DMS114 treated with DMSO at 0.1 percent for 48 hours (cell line): ENCODE results near the gene ABHD4.
"Not testable (repeated sequence)": the region's sequence is repeated elsewhere in the genome, so short reads cannot be mapped to it uniquely, and the experiment has no call there.

ENCODE experiments used
- DNase-seq: peaks from one replicate; lab custom pipeline; 2025; ENCODE audit not compliant: unreplicated experiment; lab: John Stamatoyannopoulos, UW

The ABHD4 gene

DNA sequence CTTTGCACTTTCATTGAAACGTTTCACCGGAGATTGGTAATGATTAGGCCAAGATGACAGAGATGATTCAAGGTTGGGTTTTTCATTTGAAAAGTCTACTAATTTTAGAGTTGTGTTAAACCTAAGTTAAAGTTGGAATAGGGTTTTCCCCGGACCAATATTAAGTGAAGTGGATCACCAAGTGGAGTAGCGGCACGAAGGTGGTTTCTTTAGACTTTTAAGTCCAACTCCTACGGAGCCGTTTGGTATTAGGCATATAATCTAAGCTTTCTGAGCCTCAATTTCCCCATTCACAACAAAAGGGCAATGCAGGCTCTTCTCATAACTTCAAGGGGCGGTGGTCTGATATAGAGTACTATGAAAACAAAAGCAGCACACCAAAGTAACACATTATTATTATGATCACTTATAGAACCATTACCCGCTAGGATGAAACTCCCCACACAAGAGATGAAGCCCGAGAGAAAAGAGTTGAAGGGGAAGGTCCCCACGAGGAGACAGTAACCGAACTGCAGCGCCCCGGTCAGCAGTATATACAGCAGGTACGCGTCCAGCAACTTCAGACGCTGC, 9.5 kb upstream of the ABHD4 start:
- DNase-seq: no peak

DNA sequence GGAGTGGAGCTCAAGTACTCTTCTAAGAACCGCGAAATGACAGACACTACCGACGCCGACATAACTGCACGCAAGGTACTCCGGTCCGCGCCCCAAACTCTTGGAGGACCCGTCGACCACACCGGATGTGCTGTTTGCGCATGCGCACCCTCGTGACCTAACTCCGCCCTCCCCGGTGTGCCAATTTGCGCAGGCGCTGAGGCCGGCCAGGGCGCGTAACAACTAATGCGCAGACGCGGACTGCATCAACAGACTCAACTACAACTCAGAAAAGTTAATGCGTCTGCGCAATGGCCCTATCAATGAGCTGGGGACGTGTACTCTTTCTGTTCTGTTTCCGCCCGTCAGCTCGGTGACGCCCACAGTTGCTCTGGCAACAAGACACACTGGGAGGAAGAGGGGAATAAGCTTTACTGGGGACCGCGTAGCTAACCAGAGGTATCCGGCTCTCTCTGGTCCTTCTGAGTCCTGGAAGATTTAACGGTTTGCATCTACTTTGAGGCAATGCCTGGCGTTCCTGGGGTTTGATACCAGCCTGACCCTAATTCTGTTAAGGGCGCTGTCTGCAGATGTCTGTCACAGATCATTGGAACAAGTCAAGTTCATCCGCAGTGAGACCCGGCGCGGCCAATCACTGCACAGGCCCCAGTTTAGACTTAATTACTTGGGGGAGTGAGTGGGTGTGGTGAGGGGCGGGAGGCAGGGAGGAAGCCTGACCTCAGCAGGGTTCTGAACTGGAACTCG, 8.8 kb upstream of the ABHD4 start, which contains the start of gene DAD1:
DAD1 (minus strand) TSS at position 129 of the 744 bp plus-strand sequence; CDS start at position 62, 67 bp downstream.
- peak; percentile 97 for DNase-seq

DNA sequence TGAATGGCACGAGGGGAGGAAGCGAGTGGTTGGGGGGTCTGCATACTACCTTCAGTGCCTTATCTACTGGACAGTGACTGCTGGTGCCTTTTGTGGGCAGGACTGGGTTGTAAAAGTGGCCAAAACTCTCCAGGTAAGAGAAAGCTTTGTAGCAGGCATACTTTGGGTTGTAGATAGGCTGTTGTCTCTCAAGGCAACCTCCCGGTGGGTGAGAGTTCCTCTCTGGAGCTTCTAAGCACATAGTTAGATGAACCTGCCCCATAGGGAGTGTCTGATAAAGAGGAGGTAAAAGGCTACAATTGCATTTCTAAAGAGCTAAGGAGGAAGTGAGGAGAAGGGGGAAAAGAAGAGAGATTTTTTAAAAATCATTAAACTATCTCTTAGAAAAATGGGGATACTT, 4.9 kb upstream of the ABHD4 start:
- no peak for DNase-seq

DNA sequence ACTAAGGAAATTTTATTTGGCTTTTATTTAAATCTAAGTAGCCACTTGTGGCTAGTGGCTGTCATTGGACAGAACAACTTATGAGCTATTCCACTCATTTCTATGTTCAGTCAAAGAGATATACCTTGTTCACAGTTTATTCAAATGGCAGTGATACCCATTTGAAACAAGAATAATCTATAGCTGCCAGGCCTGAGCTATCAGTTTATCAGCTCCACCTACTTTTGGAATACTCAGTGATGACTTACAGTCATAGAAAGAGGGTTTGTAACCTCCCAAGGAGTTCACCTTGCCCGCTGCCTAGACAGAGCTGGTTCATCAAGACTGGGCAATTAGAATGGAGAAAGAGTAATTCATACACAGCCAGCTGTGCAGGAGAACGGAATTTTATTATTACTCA, 4.5 kb upstream of the ABHD4 start:
- DNase-seq: no peak

DNA sequence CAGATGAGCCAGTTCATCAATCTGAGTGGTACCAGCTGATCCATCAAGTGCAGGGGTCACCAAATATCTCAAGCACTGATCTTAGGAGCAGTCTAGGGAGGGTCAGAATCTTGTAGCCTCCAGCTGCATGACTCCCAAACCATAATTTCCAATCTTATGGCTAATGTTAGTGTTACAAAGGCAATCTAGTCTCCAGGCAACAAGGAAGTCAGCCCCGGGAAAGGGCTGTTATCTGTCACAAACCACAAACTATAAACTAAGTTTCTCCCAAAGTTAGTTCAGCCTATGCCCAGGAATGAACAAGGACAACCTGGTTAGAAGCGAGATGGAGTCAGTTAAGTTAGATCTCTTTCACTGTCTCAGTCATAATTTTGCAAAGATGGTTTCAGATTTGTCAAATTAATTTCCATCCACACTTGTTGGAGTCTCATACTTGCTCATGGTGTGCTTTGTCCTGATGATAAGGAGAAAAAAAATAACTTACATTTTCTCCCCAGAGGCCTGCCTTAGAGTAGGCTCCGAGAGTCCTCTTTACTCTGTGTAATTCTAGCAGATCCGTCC, 3.9 kb upstream of the ABHD4 start:
- DNase-seq: no peak

DNA sequence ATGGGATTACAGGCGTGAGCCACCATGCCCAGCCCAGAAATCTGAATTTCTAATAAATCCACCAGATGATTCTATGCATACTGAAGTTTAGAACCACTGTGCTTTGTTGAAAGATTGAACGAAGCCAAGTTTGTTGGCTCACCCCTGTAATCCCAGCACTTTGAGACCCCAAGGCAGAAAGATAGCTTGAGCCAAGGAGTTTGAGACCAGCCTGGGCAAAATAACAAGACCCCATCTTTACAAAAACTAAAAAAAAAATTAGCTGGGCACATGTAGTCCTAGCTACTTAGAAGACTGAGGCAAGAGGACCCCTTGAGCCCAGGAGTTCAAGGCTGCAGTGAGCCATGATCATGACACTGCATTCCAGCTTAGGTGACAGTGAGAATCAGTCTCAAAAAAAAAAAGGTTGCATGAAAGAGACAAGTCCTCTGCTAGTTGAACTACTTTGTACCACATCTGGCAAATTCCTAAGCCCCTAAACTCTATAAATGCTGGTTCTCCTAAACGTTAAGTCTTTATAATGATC, 1.7 kb upstream of the ABHD4 start:
- DNase-seq: no peak

DNA sequence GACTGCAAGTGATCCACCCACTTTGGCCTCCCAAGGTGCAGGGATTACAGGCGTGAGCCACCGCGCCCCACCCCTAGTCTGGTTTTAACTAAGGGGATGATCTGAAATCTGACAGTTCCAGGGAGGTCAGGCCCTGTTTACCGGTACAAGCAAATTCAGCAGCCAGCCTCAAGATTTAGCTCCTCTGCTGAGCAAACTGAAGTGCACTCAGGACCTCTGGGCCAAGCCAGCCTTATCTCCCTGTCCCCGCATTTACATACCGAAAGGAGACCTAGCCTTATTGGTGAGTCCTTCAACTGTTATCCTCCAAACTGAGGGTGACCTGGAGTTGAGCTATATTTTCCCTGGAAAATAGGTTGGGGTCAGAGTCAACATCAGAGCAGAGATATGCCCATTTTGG, 835 bp upstream of the ABHD4 start:
- DNase-seq: no peak

DNA sequence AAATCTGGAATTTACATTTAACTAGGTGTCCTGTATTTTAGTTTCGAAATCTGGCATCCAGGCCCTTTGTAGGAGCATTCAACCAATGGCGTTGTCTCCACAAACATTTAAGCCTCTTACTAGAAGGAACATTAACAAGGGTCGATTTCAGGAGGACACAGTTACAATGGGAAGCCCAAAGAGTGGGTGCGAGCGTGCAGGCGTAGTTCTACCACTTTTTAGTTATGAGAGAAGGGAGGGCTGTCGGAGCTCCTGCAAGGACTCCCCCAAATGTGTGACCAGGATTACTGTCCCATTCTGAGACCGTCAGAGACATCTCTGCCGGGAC, 365 bp upstream of the ABHD4 start:
- no peak for DNase-seq

DNA sequence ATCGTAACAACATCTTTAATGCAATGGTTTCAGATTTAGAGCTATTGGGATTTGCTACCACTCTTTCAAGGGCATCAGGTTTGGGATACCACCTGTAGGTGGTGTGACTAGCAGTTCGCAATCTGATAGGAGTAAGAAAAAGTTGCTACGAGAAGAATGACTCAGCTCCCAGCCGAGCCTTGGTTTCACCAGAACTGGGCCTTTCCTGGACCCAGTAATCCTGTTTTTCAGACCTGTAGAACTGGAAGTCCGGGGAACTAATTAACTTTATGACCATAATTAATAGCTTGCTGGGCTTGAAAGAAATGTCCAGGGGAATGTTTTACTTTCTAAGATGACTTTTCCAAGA, 770 bp downstream of the ABHD4 start:
- DNase-seq: no peak

DNA sequence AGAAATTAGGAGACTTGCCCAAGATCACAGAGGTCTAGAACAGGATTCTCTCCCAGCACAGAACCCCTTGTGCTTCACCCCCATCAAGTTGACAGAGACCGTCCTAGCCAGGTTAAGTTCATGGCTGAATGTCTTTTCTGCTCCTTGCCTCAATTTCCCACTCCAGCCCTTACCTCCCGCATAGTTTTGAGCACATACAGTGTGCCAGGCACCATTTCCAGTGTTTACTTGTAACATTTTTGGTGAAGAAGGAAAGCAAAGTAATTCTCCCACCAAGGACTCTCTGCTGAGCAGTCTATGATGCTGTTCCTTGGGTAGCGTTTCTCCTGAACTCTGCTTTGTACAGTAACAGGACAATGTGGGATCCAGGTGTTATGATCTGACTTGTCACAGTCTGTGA, 1.2 kb downstream of the ABHD4 start:
- DNase-seq: no peak

DNA sequence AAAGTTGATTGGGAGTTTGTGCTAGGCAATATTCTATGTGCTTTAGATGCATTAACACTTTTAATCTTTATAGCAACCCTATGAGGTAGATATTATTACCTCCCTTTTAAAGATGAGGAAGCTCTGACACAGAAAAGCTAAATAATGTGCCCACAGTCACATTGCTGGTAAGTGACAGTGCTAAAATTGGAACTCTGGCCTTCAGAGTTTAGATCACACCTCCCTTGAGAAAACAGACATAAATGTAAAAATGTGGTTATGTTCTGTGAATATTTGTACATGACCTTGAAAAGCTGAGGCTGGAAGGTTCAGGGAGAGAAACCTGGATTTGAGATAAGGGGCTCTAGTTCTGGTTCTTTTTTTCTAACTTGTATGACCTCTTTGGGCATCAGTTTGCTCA, 1.9 kb downstream of the ABHD4 start:
- no peak for DNase-seq

DNA sequence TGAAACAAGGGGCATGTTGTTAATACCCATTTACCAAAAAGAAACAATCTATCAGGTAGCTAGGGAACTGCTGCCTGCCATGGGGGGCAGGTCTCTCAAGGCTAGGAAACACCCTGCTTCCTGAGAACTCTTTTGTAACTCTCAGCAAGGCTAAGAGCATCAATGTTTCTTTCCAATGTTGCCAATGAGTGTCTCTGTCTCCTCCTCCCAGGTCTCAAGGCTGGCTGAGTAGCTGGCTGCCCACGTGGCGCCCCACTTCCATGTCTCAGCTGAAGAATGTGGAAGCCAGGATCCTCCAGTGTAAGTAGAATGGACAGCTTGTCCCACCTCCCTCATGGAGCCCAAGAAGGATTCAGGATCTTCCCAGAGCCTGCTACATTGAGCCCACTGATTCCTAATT, 3.4 kb downstream of the ABHD4 start:
- DNase-seq: no peak

DNA sequence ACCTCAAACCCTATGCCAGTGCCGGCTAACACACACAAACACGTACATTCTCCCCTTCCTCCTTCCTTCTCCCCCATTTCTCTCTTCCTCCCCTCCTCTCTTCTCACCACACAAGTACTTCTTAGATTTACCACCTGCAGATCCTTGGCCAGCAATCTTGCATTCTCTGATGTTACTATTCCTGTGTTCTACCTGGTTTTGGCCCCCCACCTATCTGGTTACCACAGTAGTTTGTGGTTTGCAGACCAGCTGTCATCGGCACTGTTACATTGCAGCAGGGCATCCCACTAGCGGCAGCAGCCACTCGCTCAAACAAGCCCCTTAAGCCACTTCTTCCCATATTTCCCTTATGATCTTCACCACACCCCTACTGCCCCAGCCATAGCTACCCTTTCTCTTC, 3.9 kb downstream of the ABHD4 start:
- no peak for DNase-seq

DNA sequence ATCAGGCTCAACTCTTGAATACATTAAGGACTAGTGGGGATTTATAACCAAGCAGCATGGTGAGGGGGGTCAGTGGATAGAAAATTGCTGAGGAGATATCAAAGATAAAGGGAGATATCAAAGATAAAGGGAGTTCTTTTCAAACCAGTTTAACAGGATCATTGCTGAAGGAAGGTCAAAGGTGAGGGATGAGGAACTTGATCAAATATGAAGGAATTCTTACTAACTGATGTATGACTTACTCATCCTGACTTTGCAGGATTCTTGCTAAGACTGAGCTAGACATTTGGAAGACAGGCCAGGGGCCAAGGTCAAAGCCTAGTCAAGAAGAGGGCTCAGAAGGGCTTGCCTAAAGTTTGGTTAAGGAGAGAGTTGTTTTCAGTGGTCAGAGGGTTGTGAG, 4.8 kb downstream of the ABHD4 start:
- DNase-seq: no peak

DNA sequence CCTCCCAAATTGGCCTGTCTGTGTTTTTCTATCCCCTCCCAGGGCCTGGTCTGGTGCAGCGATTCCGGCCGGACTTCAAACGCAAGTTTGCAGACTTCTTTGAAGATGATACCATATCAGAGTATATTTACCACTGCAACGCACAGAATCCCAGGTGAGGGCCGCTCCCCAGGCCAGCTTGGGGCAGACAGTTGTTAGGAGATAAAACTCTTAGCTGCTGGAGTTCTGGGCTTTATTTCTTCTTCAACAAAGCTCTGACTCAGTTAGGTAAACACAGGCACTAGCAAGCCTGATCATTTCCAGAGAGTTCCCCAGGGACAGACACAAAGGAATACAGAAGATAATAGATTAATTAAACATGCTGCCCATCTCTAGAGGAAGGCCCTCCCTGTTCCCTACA, 8.3 kb downstream of the ABHD4 start:
- no peak for DNase-seq

DNA sequence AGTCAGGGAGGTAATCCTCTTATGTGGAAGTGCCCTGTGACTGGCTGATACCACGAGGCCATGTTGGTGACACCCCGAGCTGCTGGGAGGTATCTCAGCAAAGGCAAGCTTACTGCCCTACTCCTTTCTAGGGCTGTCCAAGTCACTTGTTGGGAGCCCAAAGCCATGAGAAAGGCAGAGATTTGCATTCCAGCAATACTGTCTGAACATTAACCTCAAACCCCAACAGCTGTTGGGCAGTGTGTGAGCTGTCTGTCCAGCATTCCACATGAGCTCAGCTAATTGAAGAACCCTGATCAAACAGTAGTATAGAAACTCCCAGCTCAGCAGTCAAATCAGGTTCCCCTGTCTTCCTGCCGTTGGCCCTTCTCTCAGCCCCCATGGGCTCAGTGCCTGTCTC, 9.2 kb downstream of the ABHD4 start:
- DNase-seq: no peak

DNA sequence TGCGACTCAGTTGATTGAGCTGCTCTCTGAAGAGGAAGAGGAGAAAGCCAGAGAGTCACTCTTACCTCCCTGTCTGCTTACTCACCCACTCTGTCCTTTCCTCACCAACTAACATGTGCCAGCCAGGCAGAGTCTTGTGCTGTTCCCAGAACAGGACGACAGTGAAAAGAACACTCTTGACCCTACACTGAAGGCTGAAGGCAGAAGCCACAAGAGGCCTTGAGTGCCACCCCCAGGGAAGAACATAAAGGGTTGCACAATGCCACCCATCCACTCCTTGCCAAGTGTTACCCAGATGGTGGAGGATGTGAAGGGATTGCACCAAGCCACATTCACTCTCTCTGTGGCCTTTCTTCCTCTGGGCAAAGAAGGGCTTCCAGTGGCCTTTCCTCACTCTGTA, 12.8 kb downstream of the ABHD4 start:
- no peak for DNase-seq

DNA sequence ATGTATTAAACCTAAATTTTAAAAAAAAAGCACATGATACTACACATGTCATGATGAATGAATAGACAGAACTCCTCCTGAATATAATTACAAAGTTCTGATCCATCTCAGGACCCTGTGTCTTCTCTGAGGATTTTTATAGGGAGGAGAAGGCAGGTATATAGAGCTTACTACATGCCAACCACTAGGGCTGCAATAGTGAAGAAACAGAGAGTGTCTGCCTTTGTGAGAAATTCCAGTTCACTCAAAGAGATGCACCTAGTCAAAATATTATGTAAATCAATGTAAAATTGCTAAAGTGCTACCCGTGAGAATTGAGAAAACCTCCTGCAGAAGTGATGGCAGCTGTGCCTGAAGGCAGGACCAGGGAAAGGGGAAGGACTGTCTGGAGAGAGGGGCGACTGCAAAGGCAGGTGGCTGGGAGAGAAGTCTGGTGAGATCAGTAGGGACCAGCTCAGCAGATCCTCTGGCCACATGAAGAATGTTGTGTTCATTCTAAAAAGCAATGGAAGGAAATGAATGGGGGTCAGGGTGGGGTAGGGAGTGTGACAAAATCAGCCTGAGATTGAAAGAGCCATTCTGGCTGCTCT, 15.1 kb downstream of the ABHD4 start:
- DNase-seq: no peak

DNA sequence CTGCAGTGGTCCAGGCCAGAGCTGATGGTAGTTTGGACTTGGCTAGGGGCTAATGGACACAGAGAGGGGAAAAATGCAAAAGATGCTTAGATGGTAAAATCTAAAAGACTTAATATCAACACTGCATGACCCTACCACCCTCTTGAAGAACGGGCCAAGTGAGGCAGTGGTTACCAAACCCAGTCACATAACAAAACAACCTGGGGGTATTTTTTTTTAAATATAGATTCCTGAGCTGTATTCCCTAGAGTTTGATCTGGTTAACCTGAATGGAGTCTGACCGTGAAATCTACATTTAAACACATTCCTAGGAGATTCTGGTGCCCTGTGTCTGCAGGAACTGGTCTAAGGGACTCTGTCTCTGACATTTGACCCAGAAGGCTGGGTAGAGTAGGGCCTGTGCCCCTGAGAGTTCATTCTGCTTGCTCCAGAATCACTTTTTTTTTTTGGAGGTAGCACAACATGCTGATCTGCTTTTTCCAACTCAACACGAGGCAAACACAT, 15.7 kb downstream of the ABHD4 start:
- DNase-seq: no peak

DNA sequence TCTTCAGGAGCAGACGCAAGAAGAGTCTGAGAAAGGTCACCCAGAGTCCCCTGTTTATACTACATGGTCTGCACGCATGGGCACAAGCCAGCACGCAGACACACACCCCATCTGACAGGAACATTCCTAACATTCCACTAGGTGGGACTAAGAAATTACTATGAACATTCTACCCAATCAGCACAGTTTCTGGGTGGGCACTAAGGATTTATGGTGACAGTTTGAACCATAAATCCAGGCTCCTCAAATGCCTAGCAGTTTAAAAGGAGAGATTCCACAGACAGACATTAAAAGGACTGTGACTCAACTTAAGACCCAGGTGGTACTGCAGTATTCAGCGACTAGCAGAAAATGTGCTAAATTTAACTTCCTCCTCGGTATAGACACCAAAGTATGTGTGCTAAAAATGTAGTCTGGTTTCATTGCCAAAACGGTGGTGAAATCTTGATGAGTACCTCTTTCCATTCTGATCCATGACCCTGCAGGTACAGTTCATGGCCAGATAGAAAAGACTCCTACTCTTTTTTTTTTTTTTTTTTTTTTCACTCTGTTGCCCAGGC, 16.2 kb downstream of the ABHD4 start:
- DNase-seq: no peak

DNA sequence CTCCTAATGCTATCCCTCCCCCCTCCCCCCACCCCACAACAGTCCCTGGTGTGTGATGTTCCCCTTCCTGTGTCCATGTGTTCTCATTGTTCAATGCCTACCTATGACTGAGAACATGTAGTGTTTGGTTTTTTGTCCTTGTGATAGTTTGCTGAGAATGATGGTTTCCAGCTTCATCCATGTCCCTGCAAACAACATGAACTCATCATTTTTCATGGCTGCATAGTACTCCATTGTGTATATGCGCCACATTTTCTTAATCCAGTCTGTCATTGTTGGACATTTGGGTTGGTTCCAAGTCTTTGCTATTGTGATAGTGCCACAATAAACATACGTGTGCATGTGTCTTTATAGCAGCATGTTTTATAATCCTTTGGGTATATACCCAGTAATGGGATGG, 17.7 kb downstream of the ABHD4 start:
- not testable (repeated sequence) for DNase-seq

DNA sequence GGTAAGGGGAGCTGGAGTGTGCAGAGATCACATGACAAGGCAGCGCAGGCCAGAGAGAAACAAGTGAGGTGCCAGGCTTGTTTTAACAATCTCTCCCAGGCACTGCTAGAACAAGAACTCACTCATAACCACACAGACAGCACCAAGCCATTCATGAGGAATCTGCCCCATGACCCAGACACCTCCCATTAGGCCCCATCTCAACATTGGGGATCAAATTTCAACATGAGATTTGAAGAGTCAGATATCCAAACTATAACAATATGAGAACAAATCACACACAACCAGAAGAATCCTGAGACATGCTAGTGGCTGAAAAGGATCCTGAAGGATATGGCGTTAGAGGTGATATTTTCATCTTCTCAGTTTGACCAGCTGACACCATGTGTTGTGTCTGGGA, 24.2 kb downstream of the ABHD4 start:
- no peak for DNase-seq
